Metanephros (tissue), 2 donors: ENCODE measurements around the gene HCAR1. TPM values are rescaled to one million over a fixed set of nuclear protein-coding genes. Genes with fewer than 3 reads are reported as not detected.

ENCODE experiments used
- small RNA-seq: library from RNA; depleted of rRNA; stranded (forward); fragments of <200 nt; gene quantifications from one replicate; pipeline ENCODE3, GENCODE V24; 2014; ENCODE audit warnings: low replicate concordance
- total RNA-seq: library from RNA; depleted of rRNA; stranded (reverse); fragments of >200 nt; gene quantifications from one replicate; pipeline ENCODE4 v1.2.3, GENCODE V29; 2014

HCAR1 gene
- 3.7 TPM for total RNA-seq

GRCh38 chr12:122730215-122731014 lies at the start of gene HCAR1:
HCAR1 (minus strand) TSS chr12:122730844; CDS start chr12:122730339, 505 bp downstream.

GRCh38 chr12:122752464-122753318 lies 22.0 kb upstream of the HCAR1 start, which contains the start of gene DENR:
DENR (plus strand) TSS chr12:122752824; CDS start chr12:122753702, 878 bp downstream.

GRCh38 chr12:122716658-122717057 lies 14.0 kb downstream of the HCAR1 start, which contains the start of gene HCAR3:
HCAR3 (minus strand) TSS chr12:122716811; CDS start chr12:122716737, 74 bp downstream.

DNA sequence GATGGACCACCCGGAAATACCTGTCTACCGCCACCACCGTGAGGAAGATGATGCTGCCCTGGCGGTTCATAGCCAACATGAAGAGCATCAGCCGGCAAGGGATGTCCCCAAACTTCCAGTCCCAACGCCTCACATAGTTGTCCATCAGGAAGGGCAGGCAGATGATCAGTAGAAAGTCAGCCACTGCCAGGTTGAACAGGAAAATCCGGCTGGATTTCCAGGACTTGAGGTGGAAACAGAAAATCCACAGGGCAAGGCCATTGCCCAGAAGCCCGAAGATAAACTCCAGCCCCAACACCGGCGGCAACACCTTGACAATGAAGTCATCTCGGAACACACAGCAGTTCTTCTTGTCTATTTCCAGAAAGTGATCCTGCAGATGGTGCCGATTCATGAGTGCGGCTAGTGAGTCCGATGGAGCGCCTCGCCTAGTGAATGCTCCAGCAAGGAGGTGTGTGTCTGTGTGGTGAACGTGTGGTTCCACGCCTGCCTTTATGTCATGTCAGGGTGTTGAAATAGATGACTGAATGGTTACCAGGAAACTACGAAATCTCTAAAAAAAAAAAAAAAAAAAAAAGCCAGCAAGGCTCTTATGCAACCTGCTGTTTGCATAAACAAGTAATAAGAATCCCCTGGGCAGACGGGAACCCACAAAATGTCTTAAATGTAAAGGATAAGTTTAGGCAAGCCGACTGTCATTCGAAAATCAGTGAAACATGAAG lies 27.6 kb downstream of the HCAR1 start, which contains the start of gene HCAR2:
TSS of gene HCAR2 (minus strand) at position 468 of the 722 bp plus-strand sequence. CDS start at position 394, 74 bp downstream.

Small RNA genes lying within 50 kb of the gene (small RNA-seq; reads per million reads assigned to genes)
- not detected for gene AC026333.2
- not detected for gene RF00019

Other genes starting within 250 kb of the HCAR1 start
- 33.7 TPM for gene ZCCHC8, start 229.9 kb downstream of the HCAR1 start, total RNA-seq
- gene RSRC2, start 203.9 kb downstream of the HCAR1 start, total RNA-seq: 58.9 TPM
- 41.7 TPM for gene KNTC1, start 203.6 kb downstream of the HCAR1 start, total RNA-seq
- gene HCAR2, start 27.5 kb downstream of the HCAR1 start, total RNA-seq: 2.1 TPM
- gene HCAR3, start 14.0 kb downstream of the HCAR1 start, total RNA-seq: 2.3 TPM
- 42.7 TPM for gene DENR, start 22.0 kb upstream of the HCAR1 start, total RNA-seq
- 0.41 TPM for gene CCDC62, start 43.7 kb upstream of the HCAR1 start, total RNA-seq
- gene HIP1R, start 104.6 kb upstream of the HCAR1 start, total RNA-seq: 109 TPM
- 23.8 TPM for gene VPS37B, start 165.3 kb upstream of the HCAR1 start, total RNA-seq
- gene ABCB9, start 235.6 kb upstream of the HCAR1 start, total RNA-seq: 10.9 TPM
- 14.2 TPM for gene OGFOD2, start 244.4 kb upstream of the HCAR1 start, total RNA-seq
- gene ARL6IP4, start 249.8 kb upstream of the HCAR1 start, total RNA-seq: 101 TPM